SK-N-SH (cell line): ENCODE measurements around the gene GRAMD2B. TPM values are rescaled to one million over a fixed set of nuclear protein-coding genes. Genes with fewer than 3 reads are reported as not detected.

Experiments
- CTCF ChIA-PET: fragments of 300-600, 350-600 bp; formaldehyde crosslinking; extraction: SDS; loops from one replicate; lab custom pipeline; 2021; lab: Yijun Ruan, JAX
- POLR2A ChIA-PET: fragments of 350-600 bp; sonication (Branson Sonifier 250); formaldehyde crosslinking; extraction: SDS; loops from one replicate; lab custom pipeline; 2020; ENCODE audit warnings: antibody characterized with exemption, inconsistent platforms; lab: Yijun Ruan, JAX
- DNase-seq: peaks from one replicate; pipeline ENCODE4 v3.0.0; 2012
- H2AFZ ChIP-seq: fragments of 200-600 bp; sonication (generic); 2 replicates; pipeline ENCODE4 v1.8.1; 2016; ENCODE audit warnings: antibody characterized with exemption, mild to moderate bottlenecking, low read depth
- H3F3A ChIP-seq: fragments of 200-600 bp; sonication (generic); replicated peaks from 2 replicates; pipeline ENCODE3; 2016; ENCODE audit warnings: antibody characterized with exemption, mild to moderate bottlenecking; ENCODE audit not compliant: insufficient read depth
- H3K27ac ChIP-seq, 2 experiments: fragments of 200-500 bp in 1 of 2; fragments of 200-600 bp in 1 of 2; sonication (Bioruptor generic) in 1 of 2; sonication (generic), shearing (Covaris generic) in 1 of 2; 2 replicates each; pipeline versions ENCODE4 v1.5.1 to v1.6.1; 2014 to 2016; ENCODE audit warnings: low read depth in 2 of 2, inconsistent platforms in 1 of 2, low read length in 1 of 2, mild to moderate bottlenecking in 1 of 2, mixed read lengths in 1 of 2
- H3K27me3 ChIP-seq: fragments of 200-600 bp; sonication (generic), shearing (Covaris generic); 2 replicates; pipeline ENCODE4 v1.6.1; 2016; ENCODE audit warnings: mixed run types; ENCODE audit not compliant: insufficient read depth
- H3K36me3 ChIP-seq, 2 experiments: fragments of 200-500 bp in 1 of 2; fragments of 200-600 bp in 1 of 2; sonication (Bioruptor generic) in 1 of 2; sonication (generic) in 1 of 2; replicated peaks in 1 of 2; 2 replicates each; pipeline versions ENCODE3 to v1.5.1; 2014 to 2016; ENCODE audit warnings: low read length in 1 of 2, mild to moderate bottlenecking in 1 of 2; ENCODE audit not compliant: insufficient read depth in 2 of 2, control insufficient read depth in 1 of 2
- H3K4me1 ChIP-seq, 2 experiments: fragments of 200-500 bp in 1 of 2; fragments of 200-600 bp in 1 of 2; sonication (Bioruptor generic) in 1 of 2; sonication (generic), shearing (Covaris generic) in 1 of 2; 2 replicates each; pipeline versions ENCODE4 v1.5.1 to v1.6.1; 2014 to 2016; ENCODE audit warnings: low read depth in 1 of 2, low read length in 1 of 2, mixed run types in 1 of 2; ENCODE audit not compliant: insufficient read depth in 2 of 2, control insufficient read depth in 1 of 2
- H3K4me2 ChIP-seq: fragments of 200-600 bp; sonication (generic), shearing (Covaris generic); 2 replicates; pipeline ENCODE4 v1.6.1; 2017; ENCODE audit warnings: mixed run types
- H3K4me3 ChIP-seq, 2 experiments: fragments of 200-500 bp in 1 of 2; fragments of 200-600 bp in 1 of 2; sonication (Bioruptor generic) in 1 of 2; sonication (generic), shearing (Covaris generic) in 1 of 2; 2 replicates each; pipeline versions ENCODE4 v1.5.1 to v1.8.1; 2014 to 2016; ENCODE audit warnings: low read depth in 2 of 2, inconsistent platforms in 1 of 2, low read length in 1 of 2, mild to moderate bottlenecking in 1 of 2, mixed read lengths in 1 of 2, moderate library complexity in 1 of 2
- H3K79me2 ChIP-seq: fragments of 200-600 bp; sonication (generic); 2 replicates; pipeline ENCODE4 v1.8.1; 2017; ENCODE audit warnings: mild to moderate bottlenecking; ENCODE audit not compliant: insufficient read depth
- H3K9ac ChIP-seq: fragments of 200-600 bp; sonication (generic); 2 replicates; pipeline ENCODE4 v1.6.1; 2017; ENCODE audit warnings: mixed run types
- H3K9me2 ChIP-seq: fragments of 200-600 bp; sonication (generic); 2 replicates; pipeline ENCODE4 v1.6.1; 2017; ENCODE audit warnings: mixed run types
- H3K9me3 ChIP-seq: fragments of 200-600 bp; sonication (generic); 2 replicates; pipeline ENCODE4 v1.6.1; 2017; ENCODE audit warnings: mixed run types, mild to moderate bottlenecking, moderate library complexity
- H4K20me1 ChIP-seq: fragments of 200-600 bp; sonication (generic); 2 replicates; pipeline ENCODE4 v1.6.1; 2017; ENCODE audit warnings: mild to moderate bottlenecking, mixed run types; ENCODE audit not compliant: insufficient read depth
- FOSL2 ChIP-seq: IDR thresholded peaks from 2 replicates; pipeline ENCODE4 v1.4.0; 2012; ENCODE audit warnings: low read depth, mild to moderate bottlenecking, moderate library complexity, borderline replicate concordance
- POLR2AphosphoS5 ChIP-seq: IDR thresholded peaks from 2 replicates; pipeline ENCODE4 v1.6.1; 2012; ENCODE audit warnings: low read depth, low read length
- REST ChIP-seq: IDR thresholded peaks from 2 replicates; pipeline ENCODE4 v1.6.1; 2012; ENCODE audit warnings: mild to moderate bottlenecking, low read depth, low read length, moderate library complexity
- SMC3 ChIP-seq: IDR thresholded peaks from 2 replicates; pipeline ENCODE4 v1.6.1; 2012; ENCODE audit warnings: low read depth, low read length, improper control_type of control experiment
- TEAD4 ChIP-seq: IDR thresholded peaks from 2 replicates; pipeline ENCODE4 v1.4.0; 2012; ENCODE audit warnings: mild to moderate bottlenecking, borderline replicate concordance; ENCODE audit not compliant: insufficient read depth
- WGBS: methylation state at CpG from one replicate; pipeline ENCODE4 v1.1.6; 2017; ENCODE audit warnings: low lambda C conversion rate; 5-methylcytosine and 5-hydroxymethylcytosine counted together
- polyA plus RNA-seq, 3 experiments: library from polyadenylated mRNA; depleted of rRNA; stranded (reverse); fragments of >200 nt; gene quantifications; 2 replicates each; pipeline ENCODE4 v1.2.3, GENCODE V29; 2012
- TF ChIP-seq, protein P1 (sequence below): IDR thresholded peaks from 2 replicates; pipeline ENCODE4 v1.4.0; 2012; ENCODE audit warnings: low read depth

The GRAMD2B gene
- polyA plus RNA-seq, 1 of the 3 experiments (the other 2 are of a cell fraction) = 16.0 TPM

DNA sequence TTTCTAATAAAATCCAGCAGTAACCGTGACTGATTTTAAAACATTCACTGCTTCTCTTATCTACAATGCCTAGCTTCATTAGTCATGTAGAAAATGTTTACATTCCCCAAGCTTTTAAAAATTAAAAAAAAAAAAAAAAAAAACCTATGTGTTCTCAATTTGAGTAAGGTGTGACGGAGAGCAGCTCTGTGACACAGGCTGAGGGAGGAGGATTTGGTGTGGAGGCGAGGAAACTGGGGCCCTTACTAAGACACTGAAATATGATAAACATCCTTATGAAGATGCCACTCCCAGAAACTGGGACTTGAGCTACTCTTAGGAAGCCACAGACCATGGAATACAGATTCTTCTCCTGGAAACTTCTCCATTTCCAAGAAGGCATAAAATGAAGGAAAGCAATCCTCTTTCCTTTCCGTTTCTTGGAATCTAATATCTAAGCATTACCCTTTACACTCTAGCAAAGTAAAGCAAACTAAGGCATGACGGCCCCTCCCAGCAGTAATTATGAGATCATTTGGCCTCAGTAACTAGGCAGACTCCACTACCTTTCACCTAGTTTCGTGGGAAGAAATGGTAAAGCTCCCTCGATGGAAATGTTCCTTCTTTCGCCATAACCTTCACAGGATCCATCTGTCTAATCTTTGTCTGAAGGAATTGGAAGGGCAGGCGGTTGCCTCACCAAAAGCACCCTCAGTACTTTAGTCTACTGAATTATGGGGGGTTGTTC, 23.5 kb downstream of the GRAMD2B start:
- no peaks in the 10 kb centered on the region for H3K9me2 ChIP-seq
- peaks cover 44% of the 10 kb centered on the region; the same call in 1 of the 2 replicates for H3K79me2 ChIP-seq
- H3K4me2 ChIP-seq = no peak overlapping the region; the same call in 1 of the 2 replicates
- H3K9ac ChIP-seq = no peak overlapping the region
- H3K9me3 ChIP-seq = no peaks in the 10 kb centered on the region
- peaks cover 0 to 8% of the 10 kb centered on the region in 2 experiments; a peak in 3 of 4 replicates for H3K4me1 ChIP-seq
- H3K27ac ChIP-seq = peak overlapping the region; percentile 42 to 76; a peak in 3 of 4 replicates
- ChIA-PET POLR2A (no interaction called here), CTCF (no interaction called here)
- H3K36me3 ChIP-seq = peaks cover 0 to 2% of the 10 kb centered on the region in 2 experiments
- H3F3A ChIP-seq = no peaks in the 10 kb centered on the region
- H2AFZ ChIP-seq = peak overlapping the region; percentile 20; the same call in 1 of the 2 replicates
- TF ChIP-seq REST = no peak
- DNase-seq = no peak
- no peak overlapping the region for H3K4me3 ChIP-seq
- no peaks in the 10 kb centered on the region for H4K20me1 ChIP-seq
- WGBS = 71% methylated on average over 9 of the region's 9 CpGs
- no peaks in the 10 kb centered on the region for H3K27me3 ChIP-seq

GRCh38 chr5:126448720-126449119, 25.5 kb downstream of the GRAMD2B start:
- Histone ChIP-seq H3F3A (no peaks in the 10 kb centered on the region), H3K4me2 (no peak overlapping the region), H3K9me3 (no peaks in the 10 kb centered on the region), H3K9ac (no peak overlapping the region), H3K4me1 (peaks cover 0 to 8% of the 10 kb centered on the region in 2 experiments; a peak in 3 of 4 replicates), H3K9me2 (no peaks in the 10 kb centered on the region), H3K79me2 (peaks cover 26% of the 10 kb centered on the region; the same call in 1 of the 2 replicates), H2AFZ (no peak overlapping the region), H3K36me3 (peaks cover 0 to 3% of the 10 kb centered on the region in 2 experiments), H3K27ac (no peak overlapping the region), H3K27me3 (no peaks in the 10 kb centered on the region), H3K4me3 (no peak overlapping the region), H4K20me1 (no peaks in the 10 kb centered on the region)
- 85% methylated on average over 8 of the region's 8 CpGs for WGBS
- no peak for DNase-seq
- ChIA-PET CTCF (interaction anchor here (1.5 kb wide), 1 partner anchor 25 kb away, joined by 4 read pairs; no protein-coding TSS in a partner anchor), POLR2A (no interaction called here)
- TF ChIP-seq TEAD4 (no peak), SMC3 (no peak), FOSL2 (no peak), POLR2AphosphoS5 (no peak)
- TF ChIP-seq, protein P1, sequence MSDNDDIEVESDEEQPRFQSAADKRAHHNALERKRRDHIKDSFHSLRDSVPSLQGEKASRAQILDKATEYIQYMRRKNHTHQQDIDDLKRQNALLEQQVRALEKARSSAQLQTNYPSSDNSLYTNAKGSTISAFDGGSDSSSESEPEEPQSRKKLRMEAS = no peak
